IPS-18c (cell line): ENCODE data around the gene SS18.

Experiments
- H3K4me3 ChIP-seq: 2 replicates; pipeline ENCODE4 v1.7.0; 2013; ENCODE audit warnings: low read depth, mild to moderate bottlenecking, low read length, moderate library complexity; ENCODE audit not compliant: insufficient read depth
- H3K9me3 ChIP-seq: one replicate; pipeline ENCODE4 v1.6.1; 2013; ENCODE audit warnings: mild to moderate bottlenecking, low read length, moderate library complexity; ENCODE audit not compliant: control insufficient read depth, insufficient read depth

The SS18 gene

GRCh38 chr18:26022585-26022984, 67.8 kb downstream of the SS18 start:
- no peaks in the 10 kb centered on the region for H3K9me3 ChIP-seq
- H3K4me3 ChIP-seq, result no peak overlapping the region

GRCh38 chr18:26021061-26021754, 69.2 kb downstream of the SS18 start:
- H3K4me3 ChIP-seq, result no peak overlapping the region
- no peaks in the 10 kb centered on the region for H3K9me3 ChIP-seq

- Histone ChIP-seq H3K9me3 (no peaks in the 10 kb centered on the region), H3K4me3 (no peak overlapping the region)
Observed at GRCh38 chr18:26017929-26018328, 72.5 kb downstream of the SS18 start.

- no peaks in the 10 kb centered on the region for H3K9me3 ChIP-seq
Observed at GRCh38 chr18:26014462-26014861, 76.0 kb downstream of the SS18 start.

GRCh38 chr18:26008619-26009018, 81.8 kb downstream of the SS18 start:
- H3K4me3 ChIP-seq, result no peak overlapping the region
- H3K9me3 ChIP-seq, result peaks cover 2% of the 10 kb centered on the region

More at GRCh38 chr18:26014462-26014861, 76.0 kb downstream of the SS18 start:
- no peak overlapping the region for H3K4me3 ChIP-seq

GRCh38 chr18:26008096-26008495, 82.3 kb downstream of the SS18 start:
- H3K4me3 ChIP-seq, result no peak overlapping the region
- peaks cover 2% of the 10 kb centered on the region for H3K9me3 ChIP-seq

- H3K9me3 ChIP-seq, result peaks cover 2% of the 10 kb centered on the region
Observed at GRCh38 chr18:26005950-26006349, 84.5 kb downstream of the SS18 start.

GRCh38 chr18:26004832-26005231, 85.6 kb downstream of the SS18 start:
- peaks cover 2% of the 10 kb centered on the region for H3K9me3 ChIP-seq
- H3K4me3 ChIP-seq, result no peak overlapping the region

More at GRCh38 chr18:26005950-26006349, 84.5 kb downstream of the SS18 start:
- H3K4me3 ChIP-seq, result no peak overlapping the region

- H3K9me3 ChIP-seq, result no peaks in the 10 kb centered on the region
- no peak overlapping the region for H3K4me3 ChIP-seq
Observed at GRCh38 chr18:26003817-26004216, 86.6 kb downstream of the SS18 start.

- Histone ChIP-seq H3K4me3 (no peak overlapping the region), H3K9me3 (no peaks in the 10 kb centered on the region)
Observed at GRCh38 chr18:26003356-26003755, 87.1 kb downstream of the SS18 start.

GRCh38 chr18:26002375-26002910, 88.0 kb downstream of the SS18 start:
- H3K4me3 ChIP-seq, result no peak overlapping the region
- no peaks in the 10 kb centered on the region for H3K9me3 ChIP-seq

GRCh38 chr18:25998461-25998860, 92.0 kb downstream of the SS18 start:
- Histone ChIP-seq H3K9me3 (no peaks in the 10 kb centered on the region), H3K4me3 (no peak overlapping the region)

- Histone ChIP-seq H3K9me3 (no peaks in the 10 kb centered on the region), H3K4me3 (no peak overlapping the region)
Observed at GRCh38 chr18:25992566-25992965, 97.8 kb downstream of the SS18 start.

GRCh38 chr18:25990473-25990872, 99.9 kb downstream of the SS18 start:
- no peaks in the 10 kb centered on the region for H3K9me3 ChIP-seq
- no peak overlapping the region for H3K4me3 ChIP-seq

- Histone ChIP-seq H3K9me3 (no peaks in the 10 kb centered on the region), H3K4me3 (no peak overlapping the region)
Observed at GRCh38 chr18:25985707-25986394, 104.6 kb downstream of the SS18 start.

GRCh38 chr18:25983730-25984129, 106.7 kb downstream of the SS18 start:
- no peaks in the 10 kb centered on the region for H3K9me3 ChIP-seq
- H3K4me3 ChIP-seq, result no peak overlapping the region

GRCh38 chr18:25982961-25983360, 107.5 kb downstream of the SS18 start:
- no peak overlapping the region for H3K4me3 ChIP-seq
- no peaks in the 10 kb centered on the region for H3K9me3 ChIP-seq

GRCh38 chr18:25982153-25982552, 108.3 kb downstream of the SS18 start:
- H3K4me3 ChIP-seq, result no peak overlapping the region
- no peaks in the 10 kb centered on the region for H3K9me3 ChIP-seq
